NT2/D1 (cell line): ENCODE results near the gene SYPL2.

Source experiments
- SUZ12 ChIP-seq: IDR thresholded peaks from 2 replicates; pipeline ENCODE4 v1.6.1; 2011; ENCODE audit not compliant: insufficient read length, insufficient read depth; ENCODE audit errors: extremely low read depth
- YY1 ChIP-seq: IDR thresholded peaks from 2 replicates; pipeline ENCODE4 v1.6.1; 2011; ENCODE audit not compliant: insufficient read length, insufficient read depth
- ZNF274 ChIP-seq: IDR thresholded peaks from 2 replicates; pipeline ENCODE4 v1.6.1; 2011; ENCODE audit warnings: mild to moderate bottlenecking, low read depth, low read length

- no peak for TF ChIP-seq ZNF274
- TF ChIP-seq SUZ12, result no peak
- TF ChIP-seq YY1, result no peak
These were observed 64.2 kb downstream of the SYPL2 start for GRCh38 chr1:109530457-109531087.
